ENCODE data around the gene ACAP2.
"Not testable (repeated sequence)": the region's sequence is repeated elsewhere in the genome, so short reads cannot be mapped to it uniquely, and the experiment has no call there.

Gene ACAP2

DNA sequence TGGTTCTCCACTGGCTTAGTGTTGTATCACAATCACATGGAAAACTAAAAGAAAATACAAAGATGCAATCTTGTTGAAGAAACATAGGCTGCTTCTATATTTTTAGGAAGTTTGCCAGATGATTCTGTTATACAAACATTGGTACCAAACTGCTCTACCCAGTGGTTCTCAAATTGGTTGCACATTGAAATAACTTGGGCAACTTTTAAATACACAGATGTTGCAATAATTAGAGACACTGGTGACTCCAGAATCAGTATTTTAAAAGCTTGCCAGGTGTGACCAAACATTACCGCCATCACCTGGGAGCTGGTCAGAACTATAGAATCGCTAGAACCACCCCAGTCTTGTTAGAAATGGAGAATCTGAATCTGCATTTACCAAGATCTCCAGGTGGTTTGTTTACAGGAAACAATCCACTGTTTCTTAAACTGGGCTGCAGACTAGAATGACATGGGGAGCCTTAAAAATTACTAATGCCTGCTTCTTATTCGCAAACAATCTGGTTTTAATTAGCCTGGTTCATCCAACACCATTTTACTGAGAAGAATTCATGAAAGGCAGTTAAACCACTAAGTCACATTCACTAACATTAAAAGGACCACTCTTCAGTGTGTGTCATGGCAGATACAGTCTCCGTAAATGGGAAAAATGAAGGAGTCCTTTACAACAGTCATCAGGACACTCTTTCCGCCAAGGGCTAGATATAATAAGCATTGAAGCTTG lies 76.5 kb downstream of the ACAP2 start:
- peaks cover 37% of the 10 kb centered on the region for H3K4me1 Mint-ChIP-seq
- H3K9me3 Mint-ChIP-seq: peaks cover 4% of the 10 kb centered on the region
- H3K36me3 Mint-ChIP-seq: peaks cover 53% of the 10 kb centered on the region
- no peak for ATAC-seq
- H3K27ac Mint-ChIP-seq: no peak overlapping the region
- H3K27me3 Mint-ChIP-seq: no peaks in the 10 kb centered on the region
- H3K4me3 Mint-ChIP-seq: no peak overlapping the region

DNA sequence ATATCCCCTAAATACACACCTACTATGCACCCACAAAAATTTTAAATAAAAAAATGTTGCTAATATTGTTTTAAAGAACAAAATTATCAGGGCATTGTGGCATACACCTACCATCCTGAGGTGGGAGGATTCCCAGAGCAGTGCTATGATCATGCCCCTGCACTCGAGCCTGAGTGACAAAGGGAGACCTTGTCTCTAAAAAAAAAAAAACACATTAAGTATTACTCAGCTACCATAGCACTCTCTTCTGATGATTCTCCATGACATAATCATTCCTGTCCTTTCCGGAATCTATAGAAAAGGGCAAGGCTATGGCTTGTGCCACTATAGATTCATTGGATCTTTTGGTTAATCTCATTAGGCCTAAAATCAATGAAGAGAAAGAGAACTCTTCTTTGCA lies 77.4 kb downstream of the ACAP2 start:
- no peak for ATAC-seq
- Mint-ChIP-seq H3K27me3 (no peaks in the 10 kb centered on the region), H3K27ac (no peak overlapping the region), H3K36me3 (peaks cover 58% of the 10 kb centered on the region), H3K4me1 (peaks cover 45% of the 10 kb centered on the region), H3K4me3 (no peak overlapping the region), H3K9me3 (peaks cover 4% of the 10 kb centered on the region)

GRCh38 chr3:195357797-195358196 lies 85.0 kb downstream of the ACAP2 start:
- not testable (repeated sequence) for ATAC-seq, H3K9me3 Mint-ChIP-seq, H3K4me3 Mint-ChIP-seq, H3K27me3 Mint-ChIP-seq
- Mint-ChIP-seq H3K27ac (peak overlapping the region; percentile 14), H3K4me1 (peaks cover 67% of the 10 kb centered on the region), H3K36me3 (peaks cover 81% of the 10 kb centered on the region)

DNA sequence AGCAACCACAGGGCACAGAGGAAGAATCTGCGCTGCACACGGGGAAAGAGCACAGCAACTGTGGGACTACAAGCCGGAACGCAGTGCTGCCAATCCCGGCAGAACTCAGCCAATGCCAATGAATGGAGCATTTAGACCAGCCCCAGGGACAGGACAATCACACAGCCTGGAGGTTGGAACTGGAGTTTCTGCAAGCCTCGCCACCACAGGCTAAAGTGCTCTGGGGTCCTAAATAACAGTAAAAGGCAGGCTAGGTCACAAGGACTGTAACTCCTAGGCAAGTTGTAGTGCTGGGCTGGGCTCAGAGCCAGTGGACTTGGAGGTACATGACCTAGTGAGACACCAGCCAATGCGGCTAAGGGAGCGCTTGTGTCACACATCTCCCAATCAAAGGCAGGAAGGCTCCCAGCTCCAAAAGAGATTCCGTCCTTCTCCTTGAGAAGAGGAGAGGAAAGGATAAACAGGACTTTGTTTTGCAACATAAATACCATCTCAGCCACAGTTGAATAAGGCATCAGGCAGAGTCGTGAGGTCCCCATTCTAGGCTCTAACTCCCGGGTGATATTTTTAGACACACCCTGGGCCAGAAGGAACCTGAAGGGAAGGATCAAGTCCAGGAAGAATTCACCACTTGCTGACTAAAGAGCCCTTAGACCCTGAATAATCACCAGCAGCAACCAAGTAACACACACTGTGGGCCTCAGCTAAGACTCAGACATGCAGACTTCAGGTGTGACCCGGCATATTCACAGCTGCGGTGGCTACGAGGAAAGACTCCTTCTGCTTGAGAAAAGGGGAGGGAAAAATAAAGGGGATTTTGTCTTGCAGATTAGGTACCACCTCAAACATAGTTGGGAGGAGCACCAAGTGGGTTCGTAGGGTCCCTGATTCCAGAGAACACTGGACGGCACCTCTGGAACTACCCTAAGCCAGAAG lies 86.4 kb downstream of the ACAP2 start:
- peaks cover 73% of the 10 kb centered on the region for H3K36me3 Mint-ChIP-seq
- no peaks in the 10 kb centered on the region for H3K9me3 Mint-ChIP-seq
- H3K27me3 Mint-ChIP-seq: no peaks in the 10 kb centered on the region
- no peak for ATAC-seq
- H3K4me3 Mint-ChIP-seq: no peak overlapping the region
- H3K27ac Mint-ChIP-seq: peak overlapping the region; percentile 35
- H3K4me1 Mint-ChIP-seq: peaks cover 53% of the 10 kb centered on the region

DNA sequence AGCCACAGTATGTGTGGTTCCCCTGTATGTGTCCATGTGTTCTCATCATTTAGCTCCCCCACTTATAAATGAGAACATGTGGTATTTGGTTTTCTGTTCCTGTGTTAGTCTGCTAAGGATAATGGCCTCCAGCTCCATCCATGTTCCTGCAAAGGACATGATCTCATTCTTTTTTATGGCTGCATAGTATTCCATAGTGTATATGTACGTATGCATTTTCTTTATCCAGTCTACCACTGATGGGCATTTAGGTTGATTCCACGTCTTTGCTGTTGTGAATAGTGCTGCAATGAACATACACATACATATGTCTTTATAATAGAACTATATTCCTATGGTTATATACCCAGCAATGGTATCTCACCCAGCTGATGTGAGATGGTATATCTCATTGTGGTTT lies 88.8 kb downstream of the ACAP2 start:
- not testable (repeated sequence) for H3K27ac Mint-ChIP-seq, ATAC-seq, H3K27me3 Mint-ChIP-seq, H3K9me3 Mint-ChIP-seq, H3K4me3 Mint-ChIP-seq
- Mint-ChIP-seq H3K36me3 (peaks cover 58% of the 10 kb centered on the region), H3K4me1 (peaks cover 38% of the 10 kb centered on the region)

GRCh38 chr3:195352895-195353488 lies 89.8 kb downstream of the ACAP2 start:
- H3K9me3 Mint-ChIP-seq: no peaks in the 10 kb centered on the region
- H3K27ac Mint-ChIP-seq: no peak overlapping the region
- peaks cover 58% of the 10 kb centered on the region for H3K36me3 Mint-ChIP-seq
- ATAC-seq: no peak
- no peak overlapping the region for H3K4me3 Mint-ChIP-seq
- no peaks in the 10 kb centered on the region for H3K27me3 Mint-ChIP-seq
- peaks cover 35% of the 10 kb centered on the region for H3K4me1 Mint-ChIP-seq

DNA sequence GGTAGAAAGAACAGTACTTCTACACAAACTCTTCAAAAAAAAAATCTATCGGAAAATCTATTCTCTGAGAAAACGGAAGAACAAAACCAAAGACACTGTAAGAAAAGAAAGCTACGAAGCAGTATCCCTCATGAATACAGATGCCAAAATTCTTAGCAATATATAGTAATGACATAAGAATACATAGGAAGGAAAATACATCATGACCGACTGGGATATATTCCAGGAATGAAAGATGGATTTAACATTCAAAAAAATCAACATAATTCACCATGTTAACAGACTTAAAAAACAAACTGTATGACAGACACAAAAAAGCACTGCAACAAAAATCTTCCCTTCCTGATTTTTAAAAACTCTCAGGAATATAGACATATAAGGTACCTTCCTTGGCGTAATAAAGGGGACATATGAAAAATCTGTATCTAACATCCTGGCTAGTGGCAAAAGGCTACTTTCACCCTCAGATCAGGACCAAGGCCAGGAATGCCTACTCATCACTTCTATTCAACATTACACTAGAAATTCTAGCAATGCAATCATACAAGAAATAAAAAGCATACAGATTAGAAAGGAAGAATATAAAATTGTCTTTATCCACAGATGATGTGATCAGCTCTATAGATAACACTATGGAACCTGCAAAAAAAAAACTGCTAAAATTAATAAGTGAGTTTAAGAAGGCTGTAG lies 94.2 kb downstream of the ACAP2 start:
- Mint-ChIP-seq H3K36me3 (peaks cover 23% of the 10 kb centered on the region), H3K27me3 (no peaks in the 10 kb centered on the region), H3K4me3 (no peak overlapping the region), H3K4me1 (peaks cover 16% of the 10 kb centered on the region), H3K27ac (no peak overlapping the region), H3K9me3 (no peaks in the 10 kb centered on the region)
- ATAC-seq: no peak

DNA sequence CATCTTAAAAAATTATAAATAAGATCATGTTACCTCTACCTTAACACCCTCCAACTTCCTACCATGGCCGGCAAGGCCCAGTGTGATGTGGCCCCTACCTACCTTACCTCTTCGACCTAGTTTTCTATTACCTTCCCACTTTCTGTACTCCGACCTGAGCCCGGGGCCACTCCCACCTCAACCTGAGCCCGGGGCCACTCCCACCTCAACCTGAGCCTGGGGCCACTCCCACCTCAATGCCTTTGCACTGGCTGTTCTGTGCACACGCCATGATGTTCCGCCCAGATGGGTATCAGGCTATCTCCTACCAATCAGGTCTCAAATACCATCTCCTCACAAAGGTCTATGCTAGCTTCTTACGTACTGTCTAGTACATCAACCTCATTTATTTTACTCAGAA lies 105.1 kb downstream of the ACAP2 start:
- Mint-ChIP-seq H3K36me3 (peaks cover 38% of the 10 kb centered on the region), H3K9me3 (no peaks in the 10 kb centered on the region)
- ATAC-seq: no peak

GRCh38 chr3:195334967-195335366 lies 107.9 kb downstream of the ACAP2 start:
- no peak overlapping the region for H3K4me3 Mint-ChIP-seq
- H3K4me1 Mint-ChIP-seq: peaks cover 6% of the 10 kb centered on the region
- ATAC-seq: no peak

More for the DNA sequence above, 105.1 kb downstream of the ACAP2 start:
- Mint-ChIP-seq H3K4me1 (peaks cover 6% of the 10 kb centered on the region), H3K27ac (no peak overlapping the region), H3K27me3 (no peaks in the 10 kb centered on the region), H3K4me3 (no peak overlapping the region)

GRCh38 chr3:195319060-195319459 lies 123.8 kb downstream of the ACAP2 start:
- no peaks in the 10 kb centered on the region for H3K27me3 Mint-ChIP-seq
- H3K4me1 Mint-ChIP-seq: no peaks in the 10 kb centered on the region
- no peak for ATAC-seq
- H3K36me3 Mint-ChIP-seq: peaks cover 56% of the 10 kb centered on the region
- no peak overlapping the region for H3K27ac Mint-ChIP-seq
- H3K9me3 Mint-ChIP-seq: peaks cover 8% of the 10 kb centered on the region
- H3K4me3 Mint-ChIP-seq: no peak overlapping the region

More at GRCh38 chr3:195334967-195335366, 107.9 kb downstream of the ACAP2 start:
- no peak overlapping the region for H3K27ac Mint-ChIP-seq
- H3K36me3 Mint-ChIP-seq: peaks cover 53% of the 10 kb centered on the region
- no peaks in the 10 kb centered on the region for H3K9me3 Mint-ChIP-seq
- H3K27me3 Mint-ChIP-seq: no peaks in the 10 kb centered on the region

DNA sequence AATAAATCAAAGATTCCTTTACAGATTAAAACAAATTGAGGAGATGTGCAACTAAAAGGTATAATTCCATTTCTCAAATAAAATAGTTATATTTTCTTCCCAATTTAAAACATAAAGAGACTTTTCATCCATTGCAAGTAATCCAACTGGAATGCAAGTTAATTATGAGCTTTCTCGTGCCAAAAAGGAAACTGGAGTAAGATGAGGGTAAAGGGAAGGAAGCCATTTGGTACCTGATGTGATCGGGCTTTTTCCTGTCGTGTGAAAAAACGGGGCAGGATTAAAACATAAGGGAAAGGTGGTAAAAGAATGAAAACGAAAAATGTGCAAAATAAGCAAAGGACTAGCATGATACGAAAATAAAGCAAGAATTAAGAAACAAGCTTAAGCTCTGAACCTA lies 130.1 kb downstream of the ACAP2 start:
- Mint-ChIP-seq H3K4me3 (no peak overlapping the region), H3K27me3 (no peaks in the 10 kb centered on the region), H3K27ac (no peak overlapping the region), H3K4me1 (no peaks in the 10 kb centered on the region), H3K9me3 (no peaks in the 10 kb centered on the region), H3K36me3 (no peaks in the 10 kb centered on the region)
- no peak for ATAC-seq

GRCh38 chr3:195307711-195308110 lies 135.1 kb downstream of the ACAP2 start:
- Mint-ChIP-seq H3K36me3 (peaks cover 19% of the 10 kb centered on the region), H3K4me3 (no peak overlapping the region), H3K4me1 (peaks cover 5% of the 10 kb centered on the region)

GRCh38 chr3:195306369-195306768 lies 136.5 kb downstream of the ACAP2 start:
- ATAC-seq: no peak
- no peaks in the 10 kb centered on the region for H3K9me3 Mint-ChIP-seq
- H3K27ac Mint-ChIP-seq: no peak overlapping the region
- H3K27me3 Mint-ChIP-seq: no peaks in the 10 kb centered on the region
- no peak overlapping the region for H3K4me3 Mint-ChIP-seq
- H3K36me3 Mint-ChIP-seq: peaks cover 26% of the 10 kb centered on the region
- H3K4me1 Mint-ChIP-seq: peaks cover 5% of the 10 kb centered on the region

More at GRCh38 chr3:195307711-195308110, 135.1 kb downstream of the ACAP2 start:
- no peaks in the 10 kb centered on the region for H3K27me3 Mint-ChIP-seq
- H3K27ac Mint-ChIP-seq: no peak overlapping the region
- H3K9me3 Mint-ChIP-seq: no peaks in the 10 kb centered on the region
- no peak for ATAC-seq

DNA sequence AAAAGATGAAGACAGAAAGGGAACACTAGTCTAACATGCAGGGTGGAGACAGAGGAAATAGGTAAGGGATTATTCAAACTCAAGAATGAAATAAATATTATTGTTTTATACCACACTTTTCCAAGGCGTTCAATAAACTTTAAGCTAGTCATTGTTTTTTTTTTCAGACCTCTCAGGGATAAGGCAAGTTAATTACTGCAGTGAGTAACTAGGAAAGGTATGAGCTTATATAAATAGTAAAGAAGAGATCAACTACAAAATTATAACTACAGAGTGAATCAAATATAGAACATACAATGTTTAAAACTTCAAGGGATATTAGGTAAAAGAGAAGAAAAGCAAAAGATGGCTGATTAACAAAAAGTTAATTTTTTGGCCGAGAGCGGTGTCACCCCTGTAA lies 140.4 kb downstream of the ACAP2 start:
- no peaks in the 10 kb centered on the region for H3K9me3 Mint-ChIP-seq
- peaks cover 11% of the 10 kb centered on the region for H3K4me1 Mint-ChIP-seq
- no peak overlapping the region for H3K4me3 Mint-ChIP-seq
- ATAC-seq: no peak
- H3K36me3 Mint-ChIP-seq: peaks cover 48% of the 10 kb centered on the region
- H3K27ac Mint-ChIP-seq: no peak overlapping the region
- no peaks in the 10 kb centered on the region for H3K27me3 Mint-ChIP-seq

DNA sequence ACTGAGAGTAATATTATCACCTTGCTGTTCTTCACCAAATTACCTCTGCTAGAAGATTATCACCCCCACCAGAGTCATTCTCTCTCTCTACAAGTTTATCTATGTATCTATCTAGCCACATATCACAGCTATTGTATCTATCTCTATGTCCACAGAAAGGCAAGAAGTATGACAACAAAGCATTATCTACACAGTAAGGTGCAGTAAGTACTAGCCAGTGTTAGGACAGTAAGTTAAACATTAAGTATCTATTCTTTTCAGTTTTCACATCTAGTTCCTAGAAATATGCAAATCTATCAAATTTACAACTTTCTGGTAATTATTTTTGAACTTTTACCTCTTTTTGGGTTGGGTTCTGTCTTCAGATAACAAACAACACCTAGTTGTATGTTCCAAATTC lies 145.4 kb downstream of the ACAP2 start:
- ATAC-seq: no peak
- no peaks in the 10 kb centered on the region for H3K27me3 Mint-ChIP-seq
- peak overlapping the region; percentile 32 for H3K27ac Mint-ChIP-seq
- H3K4me3 Mint-ChIP-seq: no peak overlapping the region
- H3K4me1 Mint-ChIP-seq: peaks cover 8% of the 10 kb centered on the region
- H3K9me3 Mint-ChIP-seq: no peaks in the 10 kb centered on the region
- peaks cover 44% of the 10 kb centered on the region for H3K36me3 Mint-ChIP-seq

Measured in stimulated activated memory B cell treated with anti-CD40 and anti-IgM and Interleukin-4, amounts not matched to agents 10 μg/mL and 1 μg/mL and 100 μg/mL, for 72 hours (primary cell).